H9 (cell line): ENCODE measurements around the gene IFIT1B. TPM values are rescaled to one million over a fixed set of nuclear protein-coding genes. Genes with fewer than 3 reads are reported as not detected.

Source experiments
- DNase-seq: peaks from one replicate; pipeline ENCODE4 v3.0.0-alpha.2; 2017
- H2AFZ ChIP-seq: one replicate; pipeline ENCODE4 v1.6.1; 2013; ENCODE audit warnings: mild to moderate bottlenecking, low read length, control low read depth, moderate library complexity
- H2AK5ac ChIP-seq: 2 replicates; pipeline ENCODE4 v1.6.1; 2013; ENCODE audit warnings: low read length, control low read depth, mixed read lengths; ENCODE audit not compliant: insufficient read length
- H2BK120ac ChIP-seq: one replicate; pipeline ENCODE4 v1.6.1; 2013; ENCODE audit warnings: low read depth, mild to moderate bottlenecking, low read length, control low read depth, inconsistent platforms; ENCODE audit not compliant: poor library complexity, severe bottlenecking
- H2BK12ac ChIP-seq: 2 replicates; pipeline ENCODE4 v1.6.1; 2013; ENCODE audit warnings: low read length, control low read depth, mixed read lengths, low read depth; ENCODE audit not compliant: insufficient read length
- H2BK15ac ChIP-seq: 2 replicates; pipeline ENCODE4 v1.6.1; 2013; ENCODE audit warnings: low read depth, low read length, control low read depth
- H2BK20ac ChIP-seq: one replicate; pipeline ENCODE4 v1.6.1; 2013; ENCODE audit warnings: low read depth, mild to moderate bottlenecking, low read length, control low read depth, inconsistent platforms; ENCODE audit not compliant: poor library complexity, severe bottlenecking
- H2BK5ac ChIP-seq: 2 replicates; pipeline ENCODE4 v1.6.1; 2013; ENCODE audit warnings: low read length, control low read depth, mixed read lengths; ENCODE audit not compliant: insufficient read length
- H3K14ac ChIP-seq: 2 replicates; pipeline ENCODE4 v1.6.1; 2013; ENCODE audit warnings: low read length, control low read depth; ENCODE audit not compliant: insufficient read depth
- H3K18ac ChIP-seq: 2 replicates; pipeline ENCODE4 v1.6.1; 2013; ENCODE audit warnings: low read depth, mild to moderate bottlenecking, mixed read lengths, low read length, control low read depth; ENCODE audit not compliant: insufficient read length
- H3K23ac ChIP-seq: 2 replicates; pipeline ENCODE4 v1.6.1; 2013; ENCODE audit warnings: low read length, control low read depth, mixed read lengths, low read depth; ENCODE audit not compliant: insufficient read length
- H3K23me2 ChIP-seq: 2 replicates; pipeline ENCODE4 v1.6.1; 2013; ENCODE audit warnings: low read depth, mild to moderate bottlenecking, mixed read lengths, low read length, control low read depth; ENCODE audit not compliant: insufficient read length, poor library complexity, severe bottlenecking
- H3K27ac ChIP-seq: 2 replicates; pipeline ENCODE4 v1.5.1; 2013; ENCODE audit warnings: low read length, control low read depth, mixed read lengths, low read depth; ENCODE audit not compliant: insufficient read length
- H3K27me3 ChIP-seq: 2 replicates; pipeline ENCODE4 v1.6.1; 2013; ENCODE audit warnings: low read length, control low read depth, inconsistent platforms; ENCODE audit not compliant: insufficient read depth
- H3K4ac ChIP-seq: 2 replicates; pipeline ENCODE4 v1.6.1; 2013; ENCODE audit warnings: low read depth, mild to moderate bottlenecking, control low read depth, inconsistent platforms, low read length, moderate library complexity
- H3K4me1 ChIP-seq: 2 replicates; pipeline ENCODE4 v1.6.1; 2013; ENCODE audit warnings: low read length, control low read depth, inconsistent platforms; ENCODE audit not compliant: insufficient read depth
- H3K4me2 ChIP-seq: 2 replicates; pipeline ENCODE4 v1.6.1; 2013; ENCODE audit warnings: low read length, control low read depth, mixed read lengths; ENCODE audit not compliant: insufficient read length, insufficient read depth
- H3K56ac ChIP-seq: 2 replicates; pipeline ENCODE4 v1.6.1; 2013; ENCODE audit warnings: low read depth, mild to moderate bottlenecking, mixed read lengths, low read length, control low read depth; ENCODE audit not compliant: insufficient read length
- H3K79me1 ChIP-seq: 2 replicates; pipeline ENCODE4 v1.6.1; 2013; ENCODE audit warnings: low read depth, mild to moderate bottlenecking, moderate library complexity, low read length, control low read depth, inconsistent platforms; ENCODE audit not compliant: insufficient read depth, poor library complexity, severe bottlenecking
- H3K79me2 ChIP-seq: 2 replicates; pipeline ENCODE4 v1.6.1; 2013; ENCODE audit warnings: low read length, control low read depth, inconsistent platforms; ENCODE audit not compliant: insufficient read depth
- H3K9ac ChIP-seq: 2 replicates; pipeline ENCODE4 v1.6.1; 2013; ENCODE audit warnings: low read length, control low read depth, mixed read lengths; ENCODE audit not compliant: insufficient read length; ENCODE audit errors: extremely low read depth
- H3K9me3 ChIP-seq: one replicate; pipeline ENCODE4 v1.6.1; 2013; ENCODE audit warnings: low read depth, low read length, inconsistent platforms; ENCODE audit not compliant: control insufficient read depth
- H3T11ph ChIP-seq: one replicate; pipeline ENCODE4 v1.6.1; 2013; ENCODE audit warnings: mild to moderate bottlenecking, low read length, control low read depth, inconsistent platforms
- H4K20me1 ChIP-seq: one replicate; pipeline ENCODE4 v1.6.1; 2013; ENCODE audit not compliant: control insufficient read depth, insufficient read length, insufficient read depth
- H4K5ac ChIP-seq: 2 replicates; pipeline ENCODE4 v1.6.1; 2013; ENCODE audit warnings: low read depth, mild to moderate bottlenecking, mixed read lengths, low read length, control low read depth; ENCODE audit not compliant: insufficient read length
- H4K8ac ChIP-seq: replicated peaks from 2 replicates; pipeline ENCODE4 v1.6.1; 2013; ENCODE audit warnings: low read length, control low read depth, mixed read lengths, low read depth; ENCODE audit not compliant: insufficient read length
- H4K91ac ChIP-seq: 2 replicates; pipeline ENCODE4 v1.6.1; 2013; ENCODE audit warnings: low read depth, mild to moderate bottlenecking, moderate library complexity, mixed read lengths, low read length, control low read depth; ENCODE audit not compliant: insufficient read length
- H3K27ac Mint-ChIP-seq, 3 experiments: 2 replicates in 2 of 3; 3 replicates in 1 of 3; pipeline ENCODE4 v1.8.0; 2020 to 2021; ENCODE audit warnings: mixed read lengths in 3 of 3, mild to moderate bottlenecking in 1 of 3, moderate library complexity in 1 of 3
- H3K27me3 Mint-ChIP-seq: 2 replicates; pipeline ENCODE4 v1.8.0; 2021; ENCODE audit warnings: low read depth, mild to moderate bottlenecking, moderate library complexity, mixed read lengths
- H3K36me3 Mint-ChIP-seq, 3 experiments: 2 replicates in 2 of 3; 3 replicates in 1 of 3; pipeline ENCODE4 v1.8.0; 2020 to 2021; ENCODE audit warnings: low read depth in 3 of 3, mixed read lengths in 3 of 3; ENCODE audit not compliant: insufficient read depth in 1 of 3
- H3K4me1 Mint-ChIP-seq, 2 experiments: 2 replicates each; pipeline ENCODE4 v1.8.0; 2020; ENCODE audit warnings: mixed read lengths in 2 of 2
- H3K4me3 Mint-ChIP-seq, 2 experiments: 2 replicates in 1 of 2; 3 replicates in 1 of 2; pipeline ENCODE4 v1.8.0; 2020 to 2021; ENCODE audit warnings: mild to moderate bottlenecking in 2 of 2, mixed read lengths in 2 of 2, moderate library complexity in 1 of 2
- H3K9me3 Mint-ChIP-seq, 2 experiments: 2 replicates in 1 of 2; 3 replicates in 1 of 2; pipeline ENCODE4 v1.8.0; 2020; ENCODE audit warnings: mild to moderate bottlenecking in 2 of 2, mixed read lengths in 2 of 2, moderate library complexity in 1 of 2
- CTCF ChIP-seq: fragments of 200-600 bp; sonication (generic); conservative IDR thresholded peaks from 3 replicates; pipeline ENCODE4 v1.8.0; 2021; ENCODE audit warnings: antibody characterized with exemption, mild to moderate bottlenecking
- WGBS: extraction: QIAGEN DNeasy Blood & Tissue Kit; methylation state at CpG from one replicate; pipeline ENCODE4 v1.1.7; 2013; ENCODE audit warnings: missing lambda C conversion rate, low lambda C conversion rate, mixed read lengths; ENCODE audit not compliant: insufficient read length; ENCODE audit errors: extremely low coverage; 5-methylcytosine and 5-hydroxymethylcytosine counted together
- total RNA-seq: library from RNA; stranded (reverse); gene quantifications from 2 replicates; pipeline ENCODE4 v1.2.1, GENCODE V29; 2021

Gene IFIT1B
- total RNA-seq, 1 experiment from 2014 or later = not detected

DNA sequence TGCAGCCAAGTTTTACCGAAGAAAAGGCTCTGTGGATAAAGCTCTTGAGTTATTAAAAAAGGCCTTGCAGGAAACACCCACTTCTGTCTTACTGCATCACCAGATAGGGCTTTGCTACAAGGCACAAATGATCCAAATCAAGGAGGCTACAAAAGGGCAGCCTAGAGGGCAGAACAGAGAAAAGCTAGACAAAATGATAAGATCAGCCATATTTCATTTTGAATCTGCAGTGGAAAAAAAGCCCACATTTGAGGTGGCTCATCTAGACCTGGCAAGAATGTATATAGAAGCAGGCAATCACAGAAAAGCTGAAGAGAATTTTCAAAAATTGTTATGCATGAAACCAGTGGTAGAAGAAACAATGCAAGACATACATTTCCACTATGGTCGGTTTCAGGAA is 25.2 kb downstream of the IFIT1B start:
- Mint-ChIP-seq H3K4me1 (peaks cover 0 to 10% of the 10 kb centered on the region in 2 experiments; a peak in 1 of 4 replicates), H3K4me3 (no peak overlapping the region), H3K27ac (no peak overlapping the region), H3K9me3 (peaks cover 3 to 17% of the 10 kb centered on the region in 2 experiments; a peak in 4 of 5 replicates), H3K27me3 (no peaks in the 10 kb centered on the region; the same call in 1 of the 2 replicates), H3K36me3 (peaks cover 5 to 15% (median 9%) of the 10 kb centered on the region in 3 experiments; a peak in 6 of 7 replicates)
- Histone ChIP-seq H3K27ac (no peak overlapping the region), H3K4ac (no peak overlapping the region), H2BK12ac (no peak overlapping the region), H4K20me1 (no peaks in the 10 kb centered on the region), H4K5ac (no peak overlapping the region), H3K79me2 (no peaks in the 10 kb centered on the region), H4K91ac (no peak overlapping the region), H3K9ac (no peak overlapping the region), H2AFZ (no peak overlapping the region), H3K4me1 (no peaks in the 10 kb centered on the region), H3K9me3 (no peaks in the 10 kb centered on the region), H3K14ac (no peak overlapping the region), H2BK20ac (no peak overlapping the region), H2BK5ac (no peak overlapping the region), H3T11ph (no peak overlapping the region), H2BK120ac (no peak overlapping the region), H3K56ac (no peak overlapping the region), H3K18ac (no peak overlapping the region), H3K23ac (no peak overlapping the region), H3K79me1 (peaks cover 2% of the 10 kb centered on the region), H2AK5ac (no peak overlapping the region), H3K23me2 (no peaks in the 10 kb centered on the region), H4K8ac (no peak overlapping the region), H3K4me2 (no peak overlapping the region), H3K27me3 (no peaks in the 10 kb centered on the region), H2BK15ac (no peak overlapping the region)
- no peak for DNase-seq
- TF ChIP-seq CTCF = no peak
- no CpG with 5 or more reads among the region's 2 CpGs for WGBS
